Mesendoderm (in vitro differentiated cells): Measurements from ENCODE around the gene THADA.

Experiments
- DNase-seq: peaks from one replicate; pipeline ENCODE4 v3.0.0; 2013
- H2AK5ac ChIP-seq: 2 replicates; pipeline ENCODE4 v1.6.1; 2013; ENCODE audit warnings: low read length, inconsistent platforms
- H2BK120ac ChIP-seq: 2 replicates; pipeline ENCODE4 v1.6.1; 2013; ENCODE audit warnings: low read depth, mild to moderate bottlenecking, low read length, moderate library complexity, mixed read lengths
- H2BK15ac ChIP-seq: replicated peaks from 2 replicates; pipeline ENCODE4 v1.6.1; 2013; ENCODE audit warnings: low read depth, mild to moderate bottlenecking, moderate library complexity
- H2BK5ac ChIP-seq: 2 replicates; pipeline ENCODE4 v1.6.1; 2013; ENCODE audit warnings: low read length, inconsistent platforms
- H3K18ac ChIP-seq: 2 replicates; pipeline ENCODE4 v1.6.1; 2013; ENCODE audit warnings: mild to moderate bottlenecking, low read length, mixed read lengths
- H3K23ac ChIP-seq: one replicate; pipeline ENCODE4 v1.6.1; 2013; ENCODE audit warnings: low read length
- H3K27ac ChIP-seq: 2 replicates; pipeline ENCODE4 v1.5.1; 2013; ENCODE audit warnings: low read depth, mild to moderate bottlenecking, inconsistent platforms, low read length, moderate library complexity
- H3K27me3 ChIP-seq: 2 replicates; pipeline ENCODE4 v1.6.1; 2013; ENCODE audit warnings: low read length, control low read depth, mild to moderate bottlenecking, inconsistent platforms; ENCODE audit not compliant: insufficient read depth, poor library complexity
- H3K36me3 ChIP-seq: 2 replicates; pipeline ENCODE4 v1.6.1; 2013; ENCODE audit warnings: low read length, inconsistent platforms; ENCODE audit not compliant: control insufficient read depth, insufficient read depth
- H3K4ac ChIP-seq: one replicate; pipeline ENCODE4 v1.6.1; 2013; ENCODE audit warnings: low read depth, mild to moderate bottlenecking, low read length, moderate library complexity
- H3K4me1 ChIP-seq: 2 replicates; pipeline ENCODE4 v1.6.1; 2013; ENCODE audit warnings: low read depth, low read length, inconsistent platforms; ENCODE audit not compliant: control insufficient read depth
- H3K4me2 ChIP-seq: 2 replicates; pipeline ENCODE4 v1.6.1; 2013; ENCODE audit warnings: low read length
- H3K4me3 ChIP-seq: 2 replicates; pipeline ENCODE4 v1.5.1; 2013; ENCODE audit warnings: mild to moderate bottlenecking, low read length
- H3K56ac ChIP-seq: one replicate; pipeline ENCODE4 v1.6.1; 2013; ENCODE audit warnings: low read length
- H3K79me1 ChIP-seq: 2 replicates; pipeline ENCODE4 v1.6.1; 2013; ENCODE audit warnings: low read length, inconsistent platforms
- H3K79me2 ChIP-seq: 2 replicates; pipeline ENCODE4 v1.6.1; 2013; ENCODE audit warnings: mild to moderate bottlenecking, low read length; ENCODE audit not compliant: control insufficient read depth, insufficient read depth
- H3K9ac ChIP-seq: 2 replicates; pipeline ENCODE4 v1.6.1; 2013; ENCODE audit warnings: low read length, inconsistent platforms
- H4K5ac ChIP-seq: one replicate; pipeline ENCODE4 v1.6.1; 2013; ENCODE audit warnings: low read length
- H4K8ac ChIP-seq: one replicate; pipeline ENCODE4 v1.6.1; 2013; ENCODE audit warnings: low read depth, mild to moderate bottlenecking, control low read depth, low read length, moderate library complexity
- WGBS: extraction: QIAGEN DNeasy Blood & Tissue Kit; methylation state at CpG from one replicate; pipeline ENCODE4 v1.1.7; 2013; ENCODE audit warnings: low lambda C conversion rate, missing lambda C conversion rate; ENCODE audit not compliant: insufficient coverage; ENCODE audit errors: extremely low coverage; 5-methylcytosine and 5-hydroxymethylcytosine counted together

Gene THADA

GRCh38 chr2:43363120-43363519 is 232.7 kb downstream of the THADA start:
- no peak overlapping the region for H3K9ac ChIP-seq
- no peak overlapping the region for H3K4me2 ChIP-seq
- no peaks in the 10 kb centered on the region for H3K79me1 ChIP-seq
- H2BK120ac ChIP-seq, result no peak overlapping the region
- H3K23ac ChIP-seq, result no peak overlapping the region
- no CpG with 5 or more reads among the region's 4 CpGs for WGBS
- no peaks in the 10 kb centered on the region for H3K27me3 ChIP-seq
- no peak overlapping the region for H3K4me3 ChIP-seq
- no peak for DNase-seq
- no peak overlapping the region for H4K8ac ChIP-seq
- H3K36me3 ChIP-seq, result no peaks in the 10 kb centered on the region
- no peak overlapping the region for H3K18ac ChIP-seq
- no peak overlapping the region for H2BK5ac ChIP-seq
- no peak overlapping the region for H2AK5ac ChIP-seq
- peaks cover 10% of the 10 kb centered on the region for H3K4me1 ChIP-seq
- H3K27ac ChIP-seq, result no peak overlapping the region
- no peak overlapping the region for H2BK15ac ChIP-seq
- no peak overlapping the region for H4K5ac ChIP-seq
- H3K4ac ChIP-seq, result no peak overlapping the region
- H3K56ac ChIP-seq, result no peak overlapping the region
- no peaks in the 10 kb centered on the region for H3K79me2 ChIP-seq

DNA sequence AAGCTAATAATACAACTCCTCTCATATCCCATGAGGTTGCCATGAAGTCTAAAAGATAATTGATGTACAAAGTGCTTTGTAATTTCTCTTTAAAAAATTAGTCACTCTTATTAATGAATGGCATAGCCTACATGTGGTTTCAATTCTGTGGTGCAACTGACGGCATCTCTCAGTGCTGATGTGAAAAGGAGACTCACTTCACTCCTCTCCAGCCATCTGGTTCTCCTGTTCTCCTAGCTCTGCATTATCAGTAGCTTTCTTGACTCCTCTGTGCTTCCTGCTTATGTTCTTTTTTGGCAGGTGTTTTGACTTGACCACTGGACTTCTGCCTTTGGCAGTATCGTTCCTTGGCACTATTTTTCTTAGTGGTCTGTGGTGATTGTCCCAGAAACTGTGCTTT is 234.6 kb downstream of the THADA start:
- Histone ChIP-seq H4K8ac (no peak overlapping the region), H3K4me3 (no peak overlapping the region), H3K4me1 (peaks cover 10% of the 10 kb centered on the region), H3K23ac (no peak overlapping the region), H3K27me3 (no peaks in the 10 kb centered on the region), H3K4me2 (no peak overlapping the region), H3K79me2 (no peaks in the 10 kb centered on the region), H3K36me3 (no peaks in the 10 kb centered on the region), H2BK15ac (no peak overlapping the region), H3K79me1 (no peaks in the 10 kb centered on the region), H3K27ac (no peak overlapping the region), H2BK5ac (no peak overlapping the region), H2BK120ac (no peak overlapping the region), H3K4ac (no peak overlapping the region), H3K9ac (no peak overlapping the region), H2AK5ac (no peak overlapping the region), H4K5ac (no peak overlapping the region), H3K18ac (no peak overlapping the region), H3K56ac (no peak overlapping the region)
- WGBS, result no CpG with 5 or more reads among the region's 2 CpGs
- DNase-seq, result no peak

DNA sequence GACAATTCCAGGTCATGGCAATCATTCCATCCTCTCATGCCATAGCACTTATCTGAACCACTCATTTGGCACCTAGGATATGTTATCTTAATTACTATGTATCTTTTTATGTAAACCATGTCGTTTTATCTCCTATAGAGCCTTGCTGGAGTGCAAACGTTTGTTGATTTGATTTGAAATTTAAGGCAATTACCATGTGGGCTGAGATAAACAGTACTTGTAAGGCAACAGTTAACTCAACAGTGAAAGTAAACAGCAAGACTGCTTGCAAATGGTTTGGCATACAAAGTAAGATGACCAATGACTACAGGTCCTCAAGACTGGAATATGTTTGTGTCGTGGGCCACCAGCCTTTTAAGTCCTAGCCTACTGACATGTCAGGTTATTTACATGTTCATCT is 235.7 kb downstream of the THADA start:
- Histone ChIP-seq H2AK5ac (no peak overlapping the region), H3K4me3 (no peak overlapping the region), H4K8ac (no peak overlapping the region), H3K27me3 (no peaks in the 10 kb centered on the region), H3K18ac (no peak overlapping the region), H3K79me2 (no peaks in the 10 kb centered on the region), H4K5ac (no peak overlapping the region), H3K36me3 (no peaks in the 10 kb centered on the region), H3K27ac (no peak overlapping the region), H2BK5ac (no peak overlapping the region), H2BK15ac (no peak overlapping the region), H3K23ac (no peak overlapping the region), H3K4ac (no peak overlapping the region), H2BK120ac (no peak overlapping the region), H3K79me1 (no peaks in the 10 kb centered on the region), H3K4me1 (peaks cover 10% of the 10 kb centered on the region), H3K56ac (peak overlapping the region; percentile 31), H3K4me2 (no peak overlapping the region), H3K9ac (no peak overlapping the region)
- WGBS, result no CpG with 5 or more reads among the region's 3 CpGs
- DNase-seq, result peak; percentile 92

GRCh38 chr2:43358410-43359201 is 237.2 kb downstream of the THADA start:
- H3K9ac ChIP-seq, result no peak overlapping the region
- peak overlapping the region; percentile 31 for H3K56ac ChIP-seq
- peak overlapping the region; percentile 80 for H3K18ac ChIP-seq
- no peak overlapping the region for H2BK120ac ChIP-seq
- H2AK5ac ChIP-seq, result no peak overlapping the region
- no CpG with 5 or more reads among the region's 2 CpGs for WGBS
- no peak overlapping the region for H3K27ac ChIP-seq
- peaks cover 10% of the 10 kb centered on the region for H3K4me1 ChIP-seq
- no peaks in the 10 kb centered on the region for H3K27me3 ChIP-seq
- no peaks in the 10 kb centered on the region for H3K36me3 ChIP-seq
- no peak overlapping the region for H3K4me3 ChIP-seq
- no peak for DNase-seq
- no peak overlapping the region for H3K4ac ChIP-seq
- no peaks in the 10 kb centered on the region for H3K79me1 ChIP-seq
- no peaks in the 10 kb centered on the region for H3K79me2 ChIP-seq
- H4K5ac ChIP-seq, result no peak overlapping the region
- no peak overlapping the region for H3K23ac ChIP-seq
- H3K4me2 ChIP-seq, result no peak overlapping the region
- no peak overlapping the region for H4K8ac ChIP-seq
- no peak overlapping the region for H2BK15ac ChIP-seq
- no peak overlapping the region for H2BK5ac ChIP-seq

GRCh38 chr2:43356774-43357173 is 239.1 kb downstream of the THADA start:
- Histone ChIP-seq H2BK5ac (no peak overlapping the region), H3K23ac (no peak overlapping the region), H3K36me3 (no peaks in the 10 kb centered on the region), H3K79me1 (no peaks in the 10 kb centered on the region), H4K8ac (no peak overlapping the region), H3K4me2 (no peak overlapping the region), H3K27ac (no peak overlapping the region), H3K56ac (no peak overlapping the region), H2BK15ac (no peak overlapping the region), H3K9ac (no peak overlapping the region), H4K5ac (no peak overlapping the region), H3K4me3 (no peak overlapping the region), H2AK5ac (no peak overlapping the region), H3K79me2 (no peaks in the 10 kb centered on the region), H3K4me1 (peaks cover 10% of the 10 kb centered on the region), H2BK120ac (no peak overlapping the region), H3K18ac (no peak overlapping the region), H3K27me3 (no peaks in the 10 kb centered on the region), H3K4ac (no peak overlapping the region)
- no peak for DNase-seq

DNA sequence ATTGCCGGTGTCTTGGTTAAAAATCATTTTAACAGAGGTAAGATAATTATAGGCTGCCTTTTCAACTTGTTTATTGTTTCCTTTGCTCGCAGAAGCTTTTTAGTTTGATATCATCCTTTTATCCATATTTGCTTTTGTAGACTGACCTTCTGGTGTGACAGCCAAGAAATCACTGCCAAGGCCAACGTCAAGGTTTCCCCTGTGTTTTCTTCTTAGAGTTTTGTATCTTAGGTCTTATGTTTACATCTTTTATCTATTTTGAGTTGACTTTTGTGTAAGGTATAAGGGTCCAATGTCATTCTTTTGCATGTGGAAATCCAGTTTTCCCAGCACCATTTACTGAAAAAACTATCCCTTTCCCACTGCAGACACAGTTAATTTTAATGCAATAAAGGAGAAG is 240.4 kb downstream of the THADA start:
- Histone ChIP-seq H3K79me1 (no peaks in the 10 kb centered on the region), H3K36me3 (no peaks in the 10 kb centered on the region), H2BK5ac (no peak overlapping the region), H3K4me2 (no peak overlapping the region), H3K4me1 (peaks cover 9% of the 10 kb centered on the region), H3K56ac (no peak overlapping the region), H2BK120ac (no peak overlapping the region), H3K4me3 (no peak overlapping the region), H3K79me2 (no peaks in the 10 kb centered on the region), H3K18ac (no peak overlapping the region), H3K9ac (no peak overlapping the region), H3K23ac (no peak overlapping the region), H2BK15ac (no peak overlapping the region), H3K27ac (no peak overlapping the region), H4K5ac (no peak overlapping the region), H3K27me3 (no peaks in the 10 kb centered on the region), H2AK5ac (no peak overlapping the region), H3K4ac (no peak overlapping the region), H4K8ac (no peak overlapping the region)
- no CpG with 5 or more reads among the region's 3 CpGs for WGBS
- no peak for DNase-seq
